HG02759 (cell line): ENCODE data around the gene DPY19L2.
A peak's percentile ranks its signal among the peaks of the same experiment; 100 is the strongest.
"Not testable (repeated sequence)": the region's sequence is repeated elsewhere in the genome, so short reads cannot be mapped to it uniquely, and the experiment has no call there.

ENCODE experiments used
- ATAC-seq: cut with Tn5 transposase; IDR thresholded peaks from one replicate; pipeline ENCODE4 v1.9.1; 2021; ENCODE audit warnings: mild to moderate bottlenecking, moderate library complexity; ENCODE audit not compliant: unreplicated experiment

Gene DPY19L2

GRCh38 chr12:63668028-63668799 is at the start of gene DPY19L2:
TSS of gene DPY19L2 (minus strand) at chr12:63668493. CDS start at chr12:63668393, 100 bp downstream.
- peak; percentile 80 for ATAC-seq

- ATAC-seq = not testable (repeated sequence)
Observed at GRCh38 chr12:63716891-63717290, 48.6 kb upstream of the DPY19L2 start.

GRCh38 chr12:63715107-63715625 is 46.9 kb upstream of the DPY19L2 start:
- ATAC-seq = not testable (repeated sequence)

- ATAC-seq = not testable (repeated sequence)
Observed at GRCh38 chr12:63714409-63714808, 46.1 kb upstream of the DPY19L2 start.

GRCh38 chr12:63713681-63714075 is 45.4 kb upstream of the DPY19L2 start:
- not testable (repeated sequence) for ATAC-seq

- not testable (repeated sequence) for ATAC-seq
Observed at GRCh38 chr12:63712979-63713680, 44.8 kb upstream of the DPY19L2 start.

- not testable (repeated sequence) for ATAC-seq
Observed at GRCh38 chr12:63712376-63712974, 44.2 kb upstream of the DPY19L2 start.

- not testable (repeated sequence) for ATAC-seq
Observed at GRCh38 chr12:63711339-63711738, 43.0 kb upstream of the DPY19L2 start.

- no peak for ATAC-seq
Observed at GRCh38 chr12:63706336-63706735, 38.0 kb upstream of the DPY19L2 start.

- ATAC-seq = not testable (repeated sequence)
Observed at GRCh38 chr12:63699678-63700382, 31.5 kb upstream of the DPY19L2 start.

GRCh38 chr12:63699011-63699410 is 30.7 kb upstream of the DPY19L2 start:
- not testable (repeated sequence) for ATAC-seq

GRCh38 chr12:63690837-63691236 is 22.5 kb upstream of the DPY19L2 start:
- not testable (repeated sequence) for ATAC-seq

GRCh38 chr12:63689141-63689540 is 20.8 kb upstream of the DPY19L2 start:
- ATAC-seq = not testable (repeated sequence)

GRCh38 chr12:63686623-63687022 is 18.3 kb upstream of the DPY19L2 start:
- ATAC-seq = not testable (repeated sequence)

GRCh38 chr12:63685789-63686188 is 17.5 kb upstream of the DPY19L2 start:
- not testable (repeated sequence) for ATAC-seq

- ATAC-seq = not testable (repeated sequence)
Observed at GRCh38 chr12:63682617-63683016, 14.3 kb upstream of the DPY19L2 start.

GRCh38 chr12:63680758-63681157 is 12.5 kb upstream of the DPY19L2 start:
- not testable (repeated sequence) for ATAC-seq

- ATAC-seq = not testable (repeated sequence)
Observed at GRCh38 chr12:63672550-63672949, 4.3 kb upstream of the DPY19L2 start.

GRCh38 chr12:63669936-63670335 is 1.6 kb upstream of the DPY19L2 start:
- ATAC-seq = not testable (repeated sequence)

GRCh38 chr12:63669427-63669826 is 1.1 kb upstream of the DPY19L2 start:
- ATAC-seq = not testable (repeated sequence)
